Stimulated activated naive CD8-positive, alpha-beta T cell treated with anti-CD3 and anti-CD28 coated beads, Interleukin-15, Interleukin-2, amounts not matched to agents 100 U/mL and 50 U/mL, for 24 hours (primary cell): ENCODE measurements around the gene CASP10.
"Not testable (repeated sequence)": the region's sequence is repeated elsewhere in the genome, so short reads cannot be mapped to it uniquely, and the experiment has no call there.

ENCODE experiments used
- ATAC-seq: fragments of 150-1000 bp; cut with Tn5 transposase; one replicate; pipeline ENCODE4 v1.10.0; 2021
- DNase-seq: peaks from one replicate; pipeline ENCODE4 v3.0.0; 2021

CASP10 gene

DNA sequence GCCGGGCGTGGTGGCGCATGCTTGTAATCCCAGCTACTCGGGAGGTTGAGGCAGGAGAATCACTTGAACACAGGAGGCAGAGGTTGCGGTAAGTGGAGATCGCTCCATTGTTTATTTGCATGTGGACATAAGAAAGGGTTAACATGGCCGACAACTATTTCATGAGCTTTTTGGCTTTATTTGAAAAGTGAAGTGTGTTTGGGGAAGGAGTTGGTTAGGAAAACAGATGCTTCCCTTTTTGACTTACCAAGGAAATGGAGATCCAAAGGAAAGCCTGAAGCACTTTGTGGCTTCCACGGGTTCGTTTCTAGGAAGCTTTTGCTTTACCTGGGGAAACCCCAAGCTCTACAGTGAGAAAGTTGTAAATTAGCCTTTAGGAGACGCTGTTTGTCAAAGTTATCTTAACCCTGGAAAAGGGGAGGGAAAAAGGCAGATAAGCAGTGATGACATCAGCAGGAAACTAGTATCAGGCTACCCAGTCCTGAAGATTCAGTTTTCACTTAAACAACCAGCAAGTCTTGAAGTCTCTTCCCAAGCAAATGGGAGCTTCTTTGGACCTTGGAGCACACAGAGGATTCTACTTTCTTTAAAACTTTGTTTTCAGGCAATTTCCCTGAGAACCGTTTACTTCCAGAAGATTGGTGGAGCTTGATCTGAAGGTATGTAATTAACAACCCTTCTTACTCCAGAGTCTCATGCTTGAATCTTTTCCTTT lies at the start of gene CASP10:
Gene CASP10, plus strand, starts transcription at position 492 of the 715 bp plus-strand sequence. CDS start 2,637 bp downstream, outside the sequence.
- no peak for DNase-seq

GRCh38 chr2:201135386-201135785 lies 47.6 kb upstream of the CASP10 start:
- DNase-seq = no peak
- ATAC-seq = peak; percentile 42

More for the DNA sequence above, at the start of gene CASP10:
- ATAC-seq = peak; percentile 69

GRCh38 chr2:201136889-201137321 lies 46.0 kb upstream of the CASP10 start:
- ATAC-seq = no peak

GRCh38 chr2:201137505-201138400 lies 45.2 kb upstream of the CASP10 start:
- ATAC-seq (no peak), DNase-seq (no peak)

More at GRCh38 chr2:201136889-201137321, 46.0 kb upstream of the CASP10 start:
- DNase-seq = no peak

DNA sequence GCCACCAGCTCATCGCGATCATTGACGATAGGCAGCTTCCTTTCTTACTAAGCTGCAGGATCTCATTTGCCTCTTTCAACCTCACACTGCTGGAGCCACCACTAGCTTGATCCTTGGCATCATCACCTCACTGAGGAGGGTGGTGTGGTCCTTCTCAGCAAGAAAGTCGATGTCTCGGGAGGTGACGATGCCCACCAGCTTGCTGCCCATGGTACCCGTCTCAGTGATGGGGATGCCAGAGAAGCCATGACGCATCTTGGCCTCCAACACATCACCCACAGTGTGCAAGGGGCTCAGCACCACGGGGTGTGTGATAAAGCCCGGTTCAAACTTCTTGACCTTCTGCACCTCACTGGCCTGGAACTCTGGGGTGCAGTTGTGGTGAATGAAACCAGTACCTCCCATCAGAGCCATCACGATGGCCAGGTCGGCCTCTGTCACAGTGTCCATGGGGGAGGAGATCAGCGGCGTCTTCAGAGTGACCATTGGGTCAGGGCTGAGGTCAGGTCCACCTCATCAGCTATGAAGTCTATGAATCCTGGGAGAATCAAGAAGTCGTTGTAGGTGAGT lies 44.5 kb upstream of the CASP10 start:
- DNase-seq = no peak

DNA sequence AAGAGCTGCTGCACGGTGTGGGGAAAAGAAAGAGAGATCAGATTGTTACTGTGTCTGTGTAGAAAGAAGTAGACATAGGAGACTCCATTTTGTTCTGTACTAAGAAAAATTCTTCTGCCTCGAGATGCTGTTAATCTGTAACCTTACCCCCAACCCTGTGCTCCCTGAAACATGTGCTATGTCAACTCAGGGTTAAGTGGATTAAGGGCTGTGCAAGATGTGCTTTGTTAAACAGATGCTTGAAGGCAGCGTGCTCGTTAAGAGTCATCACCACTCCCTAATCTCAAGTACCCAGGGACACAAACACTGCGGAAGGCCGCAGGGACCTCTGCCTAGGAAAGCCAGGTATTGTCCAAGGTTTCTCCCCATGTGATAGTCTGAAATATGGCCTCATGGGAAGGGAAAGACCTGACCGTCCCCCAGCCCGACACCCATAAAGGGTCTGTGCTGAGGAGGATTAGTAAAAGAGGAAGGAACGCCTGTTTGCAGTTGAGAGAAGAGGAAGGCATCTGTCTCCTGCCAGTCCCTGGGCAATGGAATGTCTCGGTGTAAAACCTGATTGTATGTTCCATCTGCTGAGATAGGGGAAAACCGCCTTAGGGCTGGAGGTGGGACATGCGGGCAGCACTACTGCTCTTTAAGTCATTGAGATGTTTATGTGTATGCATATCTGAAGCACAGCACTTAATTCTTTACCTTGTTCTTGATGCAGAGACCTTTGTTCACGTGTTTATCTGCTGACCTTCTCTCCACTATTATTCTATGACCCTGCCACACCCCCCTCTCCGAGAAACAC lies 43.8 kb upstream of the CASP10 start:
- ATAC-seq, DNase-seq: not testable (repeated sequence)

More for the DNA sequence above, 44.5 kb upstream of the CASP10 start:
- ATAC-seq = no peak

- DNase-seq (no peak), ATAC-seq (no peak)
Measured at GRCh38 chr2:201139836-201140604, 42.9 kb upstream of the CASP10 start.

- ATAC-seq (no peak), DNase-seq (no peak)
Measured at GRCh38 chr2:201144101-201145051, 38.6 kb upstream of the CASP10 start.

DNA sequence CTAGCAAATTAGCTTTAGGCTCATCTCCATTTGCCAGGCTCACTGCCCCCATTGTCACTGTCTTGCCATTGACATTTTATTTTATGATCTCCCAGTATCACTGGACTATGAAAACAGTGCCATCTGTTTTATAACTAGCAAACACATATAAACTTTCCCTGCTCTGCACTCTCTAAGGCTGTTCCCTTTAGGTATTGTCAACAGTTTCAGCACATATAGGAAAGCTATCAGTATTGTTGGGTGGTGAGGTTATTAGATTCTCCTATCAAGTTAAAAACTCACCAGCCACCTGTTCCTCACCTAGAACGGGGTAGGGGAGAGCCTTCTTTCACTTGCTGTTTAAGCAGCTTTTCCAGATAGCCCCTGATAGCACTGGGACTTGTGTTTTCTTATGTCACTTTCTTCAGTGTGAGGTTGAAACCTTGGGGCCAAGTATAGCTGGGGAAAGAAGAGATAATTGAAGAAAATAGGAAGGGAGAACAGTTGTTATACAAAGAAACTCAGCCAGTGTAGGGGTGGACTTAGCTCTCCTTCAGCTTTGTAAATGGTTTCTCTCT lies 34.4 kb upstream of the CASP10 start:
- DNase-seq (no peak), ATAC-seq (no peak)

- DNase-seq = no peak
Measured at GRCh38 chr2:201149064-201149820, 33.7 kb upstream of the CASP10 start.

DNA sequence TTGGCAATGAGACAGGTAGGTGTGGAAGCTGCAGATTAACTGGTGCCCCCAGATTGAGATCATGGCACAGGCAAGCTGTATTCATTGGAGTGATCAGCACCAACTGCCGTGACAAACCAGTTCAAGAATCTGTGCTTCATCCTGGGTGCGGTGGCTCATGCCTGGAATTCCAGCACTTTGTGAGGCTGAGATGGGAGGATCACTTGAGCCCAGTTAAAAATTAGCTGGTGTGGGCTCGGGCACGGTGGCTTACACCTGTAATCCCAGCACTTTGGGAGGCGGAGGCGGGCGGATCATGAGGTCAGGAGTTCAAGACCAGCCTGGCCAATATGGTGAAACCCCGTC lies 33.1 kb upstream of the CASP10 start:
- not testable (repeated sequence) for ATAC-seq, DNase-seq

More at GRCh38 chr2:201149064-201149820, 33.7 kb upstream of the CASP10 start:
- no peak for ATAC-seq

DNA sequence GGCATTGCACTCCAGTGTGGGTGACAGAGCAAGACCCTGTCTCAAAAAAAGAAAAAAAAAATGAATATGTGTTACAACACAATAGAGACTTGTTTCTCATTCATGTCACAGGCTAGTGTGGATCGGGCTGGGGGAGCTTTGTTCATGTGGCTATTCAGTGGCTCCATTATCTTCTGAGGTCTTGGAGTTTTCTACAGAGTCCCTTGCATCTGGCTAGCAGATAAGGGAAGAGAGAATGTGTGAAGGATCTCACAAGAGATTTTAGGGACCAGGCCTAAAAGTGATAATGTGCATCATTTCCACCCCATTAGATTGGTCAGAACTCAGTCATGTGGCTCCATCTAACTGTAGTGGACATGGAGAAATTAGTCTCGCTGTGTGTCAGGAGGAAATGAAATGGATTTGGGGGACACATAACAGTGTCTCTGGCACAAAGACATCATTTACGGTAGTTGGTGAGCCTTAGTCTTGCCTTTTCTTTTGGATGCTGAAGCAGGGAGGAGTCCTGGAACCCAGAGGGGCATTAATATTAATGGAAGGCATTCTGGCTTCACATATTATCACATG lies 32.4 kb upstream of the CASP10 start:
- no peak for ATAC-seq
- DNase-seq = no peak

DNA sequence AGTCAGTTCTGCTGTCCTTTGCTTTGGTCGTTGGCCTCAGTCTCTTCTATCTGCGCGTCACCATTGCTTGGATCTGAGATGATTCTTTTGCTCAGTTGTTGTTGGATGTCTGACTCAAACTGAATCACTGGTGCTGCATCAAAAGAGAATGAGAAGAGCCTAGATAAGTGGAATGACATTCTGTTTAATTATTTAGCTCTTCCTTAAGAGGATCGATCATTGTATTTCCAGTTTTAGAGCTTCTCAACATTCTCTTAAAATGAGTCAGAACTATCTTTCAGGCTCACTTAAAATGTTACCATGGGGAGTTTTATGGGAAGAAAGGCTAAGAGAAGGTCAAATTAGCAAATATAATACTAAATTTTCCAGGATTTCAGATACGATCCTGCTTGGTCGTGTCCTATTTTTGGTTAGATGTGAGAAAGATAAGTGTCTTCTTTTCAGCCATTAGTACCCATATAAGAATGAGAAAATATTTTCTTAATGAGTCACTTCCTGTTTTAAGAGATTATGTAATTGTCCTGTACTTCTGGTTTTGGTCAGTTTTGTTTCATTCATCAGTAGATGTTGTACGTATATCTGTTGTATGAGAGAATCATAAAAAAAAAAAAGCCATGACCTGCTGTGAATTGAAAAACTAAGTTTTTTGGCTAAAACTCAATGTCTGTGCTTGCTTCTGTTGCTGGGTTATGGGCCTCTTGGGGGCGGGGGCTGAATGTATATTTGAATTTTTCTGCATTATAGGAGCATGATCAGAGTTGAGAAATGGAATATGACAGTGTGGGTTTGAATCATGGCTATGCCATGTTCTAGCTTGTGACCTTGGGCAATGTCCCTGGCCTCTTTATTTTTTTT lies 31.6 kb upstream of the CASP10 start:
- no peak for DNase-seq

DNA sequence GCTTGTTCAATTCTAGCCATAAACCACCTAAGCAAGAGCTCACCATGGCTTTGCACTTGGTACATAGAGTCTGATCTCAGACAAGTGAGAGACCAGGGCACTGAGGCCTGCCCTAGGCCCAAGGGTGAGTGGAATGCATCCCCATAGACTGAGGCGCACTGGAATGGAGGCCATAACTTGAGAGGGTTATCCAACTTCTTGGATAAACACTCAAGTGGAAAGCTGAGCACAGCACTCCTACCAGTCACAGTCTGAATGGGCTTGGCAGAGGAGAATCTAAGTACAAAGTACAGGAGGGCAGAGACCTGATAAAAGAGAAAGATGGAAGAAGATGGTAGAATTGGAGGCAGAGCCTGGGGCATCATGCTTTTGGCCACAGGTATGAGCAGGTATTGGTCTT lies 30.4 kb upstream of the CASP10 start:
- no peak for DNase-seq
- no peak for ATAC-seq

More for the DNA sequence above, 31.6 kb upstream of the CASP10 start:
- ATAC-seq = peak; percentile 30

GRCh38 chr2:201152999-201153815 lies 29.7 kb upstream of the CASP10 start:
- DNase-seq = no peak
- no peak for ATAC-seq

GRCh38 chr2:201154615-201155399 lies 28.1 kb upstream of the CASP10 start:
- no peak for DNase-seq
- ATAC-seq = no peak
